HG03469 (cell line): Measurements from ENCODE around the gene ZNF516.
"Not testable (repeated sequence)": the region's sequence is repeated elsewhere in the genome, so short reads cannot be mapped to it uniquely, and the experiment has no call there.

Experiments
- ATAC-seq: cut with Tn5 transposase; IDR thresholded peaks from one replicate; pipeline ENCODE4 v1.9.1; 2021; ENCODE audit warnings: mild to moderate bottlenecking, moderate library complexity, moderate number of reproducible peaks; ENCODE audit not compliant: unreplicated experiment

ZNF516 gene

GRCh38 chr18:76473521-76473920 lies 21.5 kb downstream of the ZNF516 start:
- not testable (repeated sequence) for ATAC-seq

- no peak for ATAC-seq
Measured at GRCh38 chr18:76472829-76473228, 22.2 kb downstream of the ZNF516 start.

- ATAC-seq: no peak
Measured at GRCh38 chr18:76471593-76471992, 23.4 kb downstream of the ZNF516 start.

- ATAC-seq: no peak
Measured at GRCh38 chr18:76468345-76469304, 26.4 kb downstream of the ZNF516 start.

- no peak for ATAC-seq
Measured at GRCh38 chr18:76467371-76468190, 27.5 kb downstream of the ZNF516 start.

GRCh38 chr18:76466410-76466991 lies 28.5 kb downstream of the ZNF516 start:
- no peak for ATAC-seq

- ATAC-seq: no peak
Measured at GRCh38 chr18:76465630-76466409, 29.2 kb downstream of the ZNF516 start.

GRCh38 chr18:76464281-76465259 lies 30.5 kb downstream of the ZNF516 start:
- no peak for ATAC-seq

GRCh38 chr18:76463872-76464271 lies 31.2 kb downstream of the ZNF516 start:
- no peak for ATAC-seq

- no peak for ATAC-seq
Measured at GRCh38 chr18:76463358-76463757, 31.7 kb downstream of the ZNF516 start.

- ATAC-seq: no peak
Measured at GRCh38 chr18:76462326-76462694, 32.7 kb downstream of the ZNF516 start.

- ATAC-seq: no peak
Measured at GRCh38 chr18:76461692-76462325, 33.2 kb downstream of the ZNF516 start.

GRCh38 chr18:76461148-76461547 lies 33.9 kb downstream of the ZNF516 start:
- ATAC-seq: no peak

- ATAC-seq: no peak
Measured at GRCh38 chr18:76460482-76460881, 34.6 kb downstream of the ZNF516 start.

GRCh38 chr18:76459687-76460350 lies 35.2 kb downstream of the ZNF516 start:
- ATAC-seq: no peak

GRCh38 chr18:76459312-76459686 lies 35.7 kb downstream of the ZNF516 start:
- no peak for ATAC-seq

GRCh38 chr18:76458522-76459311 lies 36.3 kb downstream of the ZNF516 start:
- no peak for ATAC-seq

GRCh38 chr18:76457957-76458356 lies 37.1 kb downstream of the ZNF516 start:
- no peak for ATAC-seq
